HL-60/S4 treated with phorbol 12-myristate 13-acetate at 8.2 ng/mL for 4 days and 3 days (cell line): ENCODE measurements around the gene PEDS1.
"Not testable (repeated sequence)": the region's sequence is repeated elsewhere in the genome, so short reads cannot be mapped to it uniquely, and the experiment has no call there.

Source experiments
- in situ Hi-C: fragments of 300-500 bp; cut with MboI; formaldehyde crosslinking; loops from 2 replicates; pipeline ENCODE4 v1.15.0; 2022; ENCODE audit warnings: low sequenced_read_pairs

PEDS1 gene

GRCh38 chr20:50165684-50166554, 12.4 kb upstream of the PEDS1 start:
- in situ Hi-C loops: no loop called here

- in situ Hi-C loops: no loop called here
Measured at GRCh38 chr20:50163570-50164317, 10.2 kb upstream of the PEDS1 start.

DNA sequence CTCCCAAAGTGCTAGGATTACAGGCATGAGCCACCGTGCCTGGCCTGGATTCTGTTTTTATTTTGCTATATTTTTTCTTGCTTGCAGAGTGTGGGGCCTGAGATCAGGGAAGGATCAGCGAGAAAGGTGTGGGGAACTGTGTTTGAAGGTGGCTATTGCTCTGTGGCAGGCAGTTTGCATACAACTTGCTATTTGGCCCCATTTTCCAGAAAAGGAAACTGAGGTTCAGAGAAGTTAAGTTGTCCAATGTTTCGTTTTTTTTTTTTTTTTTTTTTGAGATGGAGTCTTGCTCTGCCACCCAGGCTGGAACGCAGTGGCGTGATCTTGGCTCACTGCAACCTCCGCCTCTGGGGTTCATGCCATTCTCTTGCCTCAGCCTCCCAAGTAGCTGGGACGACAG, 8.0 kb upstream of the PEDS1 start:
- in situ Hi-C loops: not testable (repeated sequence)

- in situ Hi-C loops: no loop called here
Measured at GRCh38 chr20:50153153-50153499, 397 bp downstream of the PEDS1 start.

DNA sequence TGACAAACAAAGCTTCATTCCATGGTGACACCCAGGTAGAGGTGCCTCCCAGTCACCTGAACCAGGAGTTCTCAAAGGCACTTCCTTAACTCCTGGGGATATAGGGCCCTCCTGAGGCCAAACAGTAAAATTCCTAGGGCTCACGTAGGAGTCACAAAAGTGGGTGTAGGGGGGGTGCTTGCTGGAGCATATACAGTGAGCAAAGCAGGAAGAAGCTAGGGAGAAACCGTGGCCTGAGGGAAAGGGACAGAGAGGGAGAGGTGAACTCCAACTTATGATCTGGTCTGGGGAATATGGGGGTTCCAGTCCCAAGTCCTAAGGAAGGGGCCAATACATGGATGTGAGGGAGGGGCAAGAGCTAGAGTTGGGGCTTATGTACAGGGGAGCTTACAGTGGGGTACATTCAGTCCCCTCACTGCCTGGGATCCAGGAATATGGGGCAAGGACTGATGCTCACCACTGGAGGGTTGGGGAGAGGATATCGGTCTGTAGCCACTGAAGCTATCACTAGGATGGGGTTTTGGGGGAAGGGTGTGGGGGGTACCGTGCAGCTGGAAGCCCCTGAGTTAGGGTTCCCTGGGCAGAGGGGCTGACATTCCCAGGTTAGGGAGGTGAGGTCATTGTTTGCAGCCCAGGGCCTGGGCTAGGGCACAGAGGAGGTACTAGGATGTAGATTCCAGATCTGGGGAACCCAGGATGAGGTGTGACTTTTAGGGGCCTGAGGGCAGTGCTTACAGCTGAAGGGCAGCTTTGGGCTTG, 950 bp downstream of the PEDS1 start:
- in situ Hi-C loops: no loop called here

- in situ Hi-C loops: no loop called here
Measured at GRCh38 chr20:50151034-50151743, 2.3 kb downstream of the PEDS1 start.

DNA sequence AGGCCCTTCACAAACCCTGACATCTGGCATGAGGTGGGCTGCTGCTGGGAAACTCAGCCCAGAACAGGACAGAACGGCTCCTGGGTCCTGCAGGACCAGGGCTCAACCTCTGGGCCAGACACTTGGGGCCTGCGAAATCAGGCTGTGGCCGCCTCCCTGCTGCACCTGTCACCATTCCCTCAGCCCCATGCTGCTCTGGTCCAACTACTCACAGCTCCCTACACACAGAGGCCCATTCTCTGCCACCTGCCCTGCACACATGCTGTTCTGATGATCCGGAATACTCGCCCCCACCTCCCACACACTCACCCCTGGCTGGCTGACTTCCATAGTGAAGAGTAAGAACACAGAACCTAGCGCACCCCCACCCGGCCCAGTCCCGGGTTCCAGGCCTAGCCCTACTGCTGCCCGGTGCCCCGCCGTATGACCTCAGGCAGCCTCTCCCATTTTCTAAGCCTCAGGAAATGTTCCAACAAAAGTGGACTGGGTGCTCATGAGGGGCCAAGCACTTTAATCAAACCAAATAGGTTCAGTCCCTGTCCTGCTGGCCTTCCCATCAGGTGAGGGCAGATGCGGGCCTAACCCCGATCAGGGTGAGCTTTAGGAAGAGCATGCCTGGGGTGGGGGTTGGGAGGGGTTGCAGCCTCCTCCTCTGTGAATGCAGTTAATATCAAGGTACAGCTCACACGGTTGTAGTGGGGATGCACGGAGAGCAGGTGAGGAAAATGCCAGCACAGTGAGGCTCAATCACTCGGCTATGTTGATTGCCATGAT, 3.9 kb downstream of the PEDS1 start:
- in situ Hi-C loops: no loop called here

DNA sequence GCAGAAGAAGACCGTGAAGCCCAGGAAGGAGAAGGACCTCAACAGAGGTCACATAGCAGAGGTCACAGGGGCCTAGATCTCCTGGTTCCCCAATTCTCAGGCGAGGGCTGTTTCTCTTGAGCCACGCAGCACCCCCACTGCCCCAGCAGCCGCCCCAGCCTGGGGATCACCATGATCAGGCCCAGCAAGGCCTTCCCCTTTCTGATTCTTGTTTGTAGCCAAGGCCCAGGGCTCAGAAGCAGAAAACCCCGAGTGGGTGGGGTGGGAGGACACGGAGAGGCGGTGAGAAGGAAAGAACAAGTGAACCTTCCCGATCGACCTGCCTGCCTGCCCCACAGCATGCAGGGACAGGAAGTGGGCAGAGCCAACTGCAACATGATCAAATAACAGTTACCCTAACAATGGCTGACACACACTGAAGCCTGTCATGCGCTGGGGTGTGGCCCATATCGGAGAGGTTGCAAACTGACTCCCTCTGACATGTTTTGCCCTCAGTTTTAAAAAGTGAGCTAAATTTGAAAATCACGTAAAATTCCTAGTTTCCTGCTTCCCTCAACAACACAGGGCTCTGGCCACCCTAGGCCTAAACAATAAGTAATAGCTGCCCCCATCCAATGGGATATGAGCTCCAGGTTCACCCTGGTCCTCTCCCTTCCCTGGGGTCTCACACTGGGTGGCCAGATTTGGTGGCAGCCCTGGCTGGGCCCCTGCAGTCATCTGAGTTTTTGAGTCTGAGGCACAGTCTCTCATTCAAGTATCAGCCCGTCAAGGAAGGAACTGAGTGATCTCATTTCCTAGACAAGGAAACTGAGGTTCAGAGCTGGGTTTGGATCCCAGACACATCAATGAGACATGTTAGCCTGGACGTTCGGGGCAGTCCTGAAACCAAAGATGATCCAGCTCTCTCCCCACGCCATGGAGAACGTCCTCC, 6.5 kb downstream of the PEDS1 start:
- in situ Hi-C loops: no loop called here

GRCh38 chr20:50146214-50146613, 7.3 kb downstream of the PEDS1 start:
- in situ Hi-C loops: no loop called here

GRCh38 chr20:50145566-50145965, 8.0 kb downstream of the PEDS1 start:
- in situ Hi-C loops: no loop called here

GRCh38 chr20:50144362-50144761, 9.2 kb downstream of the PEDS1 start:
- in situ Hi-C loops: no loop called here

- in situ Hi-C loops: no loop called here
Measured at GRCh38 chr20:50142812-50143211, 10.7 kb downstream of the PEDS1 start.

DNA sequence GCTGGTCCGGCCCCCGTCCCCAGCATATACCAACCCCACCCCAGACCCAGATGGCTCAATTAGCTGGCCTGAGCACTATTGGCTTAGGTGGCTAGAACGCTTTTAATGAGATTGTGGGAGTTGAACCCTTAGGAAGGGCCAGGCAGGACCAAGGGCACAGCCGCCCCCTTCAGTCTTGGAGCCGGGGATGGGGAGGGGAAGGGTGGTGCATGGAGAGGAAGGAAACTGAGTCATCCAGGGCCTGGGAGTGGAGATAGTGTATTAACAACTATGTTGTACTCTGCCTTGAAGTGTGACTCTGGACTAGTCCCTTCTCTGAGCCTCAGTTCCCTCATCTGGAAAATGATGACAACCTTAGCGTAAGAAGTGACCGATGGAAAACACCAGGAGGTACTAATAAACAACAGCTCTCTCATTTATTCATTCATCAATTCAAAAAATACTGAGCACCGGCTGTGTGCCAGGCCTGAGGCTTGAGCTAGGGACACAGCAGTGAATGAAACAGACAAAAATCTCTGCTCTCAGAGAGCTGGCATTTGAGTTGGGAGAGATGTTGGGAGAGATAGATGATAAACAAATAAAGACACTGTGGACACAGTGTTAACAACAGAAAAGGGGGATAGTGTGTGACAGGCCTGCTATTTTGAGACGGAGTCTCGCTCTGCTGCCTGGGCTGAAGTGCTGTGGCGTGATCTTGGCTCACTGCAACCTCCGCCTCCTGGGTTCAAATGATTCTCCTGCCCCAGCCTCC, 11.5 kb downstream of the PEDS1 start:
- in situ Hi-C loops: no loop called here

DNA sequence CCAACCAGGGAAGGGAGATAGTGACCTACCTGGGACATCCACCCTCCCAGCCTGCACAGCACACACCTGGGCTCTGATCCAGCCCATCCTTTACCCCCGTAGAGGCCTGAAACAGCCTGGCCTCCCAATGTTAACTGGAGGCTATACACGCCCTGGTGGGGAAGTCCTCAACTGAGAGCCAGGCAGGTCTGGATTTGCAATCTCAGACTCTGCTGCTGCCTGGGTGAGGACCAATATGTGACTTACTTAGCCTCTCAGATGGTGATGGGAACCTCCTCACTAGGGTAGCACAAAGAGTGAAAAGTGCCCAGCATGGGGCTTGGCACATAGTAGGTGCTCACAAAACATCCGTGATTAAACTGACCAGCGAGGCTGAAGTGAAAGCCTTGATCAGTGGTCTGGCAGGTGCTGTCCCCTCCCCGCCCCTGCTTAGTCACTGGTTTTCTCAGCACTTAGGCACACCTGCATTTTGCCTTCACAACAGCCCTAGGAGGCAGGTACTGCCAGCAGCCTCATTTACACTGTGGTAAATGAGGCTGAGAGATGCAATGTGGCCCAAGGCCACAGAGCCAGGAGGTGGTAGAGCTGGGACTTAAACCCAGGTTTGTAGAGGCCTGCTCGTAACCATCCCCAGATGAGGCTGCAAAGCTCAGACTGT, 12.4 kb downstream of the PEDS1 start:
- in situ Hi-C loops: no loop called here

GRCh38 chr20:50140339-50140859, 13.1 kb downstream of the PEDS1 start:
- in situ Hi-C loops: no loop called here

GRCh38 chr20:50138479-50139393, 14.8 kb downstream of the PEDS1 start:
- in situ Hi-C loops: no loop called here

GRCh38 chr20:50138120-50138478, 15.4 kb downstream of the PEDS1 start:
- in situ Hi-C loops: no loop called here
